Fibroblast of lung (primary cell): ENCODE measurements around the gene CDH12. TPM values are rescaled to one million over a fixed set of nuclear protein-coding genes. Genes with fewer than 3 reads are reported as not detected.

Source experiments
- DNase-seq, 2 donors: peaks; one replicate each; pipeline versions ENCODE4 v3.0.0 to v3.0.0-alpha.2; 2010; ENCODE audit warnings: low read depth in 2 of 2
- H2AFZ ChIP-seq: 2 replicates; pipeline ENCODE4 v1.5.1; 2012; ENCODE audit warnings: low read length, control low read depth, inconsistent platforms
- H3K27ac ChIP-seq: 2 replicates; pipeline ENCODE4 v1.5.1; 2011; ENCODE audit warnings: low read length, control low read depth; ENCODE audit not compliant: insufficient read depth
- H3K27me3 ChIP-seq: 2 replicates; pipeline ENCODE4 v1.5.1; 2011; ENCODE audit warnings: mild to moderate bottlenecking, low read length; ENCODE audit not compliant: control insufficient read depth, insufficient read depth
- H3K36me3 ChIP-seq: 2 replicates; pipeline ENCODE4 v1.5.1; 2011; ENCODE audit warnings: low read length; ENCODE audit not compliant: control insufficient read depth, insufficient read depth
- H3K4me1 ChIP-seq: 2 replicates; pipeline ENCODE4 v1.5.1; 2011; ENCODE audit warnings: low read length; ENCODE audit not compliant: control insufficient read depth, insufficient read depth; ENCODE audit errors: extremely low read depth
- H3K4me2 ChIP-seq: 2 replicates; pipeline ENCODE4 v1.5.1; 2011; ENCODE audit warnings: low read length, control low read depth; ENCODE audit not compliant: insufficient read depth; ENCODE audit errors: extremely low read depth
- H3K4me3 ChIP-seq, 4 experiments: fragments of 200-600 bp in 1 of 4; sonication (generic) in 1 of 4; replicated peaks in 1 of 4; 2 replicates each; pipeline ENCODE4 v1.5.1; 2011 to 2016; ENCODE audit warnings: low read length in 4 of 4, low read depth in 3 of 4, mild to moderate bottlenecking in 3 of 4, control low read depth in 2 of 4, inconsistent platforms in 1 of 4, mixed read lengths in 1 of 4; ENCODE audit not compliant: insufficient read depth in 1 of 4; ENCODE audit errors: control extremely low read depth in 1 of 4
- H3K79me2 ChIP-seq: 2 replicates; pipeline ENCODE4 v1.5.1; 2012; ENCODE audit warnings: mild to moderate bottlenecking, low read length, inconsistent platforms; ENCODE audit not compliant: control insufficient read depth, insufficient read depth
- H3K9ac ChIP-seq: 2 replicates; pipeline ENCODE4 v1.5.1; 2011; ENCODE audit warnings: mild to moderate bottlenecking, low read length, control low read depth; ENCODE audit not compliant: insufficient read depth
- H3K9me3 ChIP-seq: 2 replicates; pipeline ENCODE4 v1.5.1; 2012; ENCODE audit warnings: low read depth, low read length; ENCODE audit not compliant: control insufficient read depth, insufficient read depth
- H4K20me1 ChIP-seq: 2 replicates; pipeline ENCODE4 v1.5.1; 2011; ENCODE audit warnings: low read length; ENCODE audit not compliant: control insufficient read depth, insufficient read depth; ENCODE audit errors: extremely low read depth
- EZH2 ChIP-seq: IDR thresholded peaks from 2 replicates; pipeline ENCODE4 v1.5.1; 2012; ENCODE audit warnings: low read length, control low read depth, mild to moderate bottlenecking; ENCODE audit errors: missing control alignments
- polyA plus RNA-seq, 2 donors: library from polyadenylated mRNA; depleted of rRNA in 1 of 2; stranded (reverse) in 1 of 2; unstranded in 1 of 2; fragments of >200 nt; gene quantifications; 2 replicates each; pipeline ENCODE4 v1.2.1, GENCODE V29; 2011 to 2012; ENCODE audit warnings: missing spikeins in 1 of 2
- total RNA-seq: library from RNA; depleted of rRNA; stranded (reverse); fragments of >200 nt; gene quantifications from 2 replicates; pipeline ENCODE4 v1.2.1, GENCODE V29; 2014
- TF ChIP-seq, protein P1 (sequence below), 2 donors: IDR thresholded peaks in 1 of 2; conservative IDR thresholded peaks in 1 of 2; 1 replicate in 1 of 2; 2 replicates in 1 of 2; pipeline ENCODE4 v1.5.1; 2011 to 2012; ENCODE audit warnings: low read length in 2 of 2, control low read depth in 1 of 2, inconsistent platforms in 1 of 2, low read depth in 1 of 2, mild to moderate bottlenecking in 1 of 2

The CDH12 gene
- total and polyA plus RNA-seq, 2 donors (not counting 1 experiment from before 2014, with no cell fraction given), result 0.02 TPM; not detected in 1

DNA sequence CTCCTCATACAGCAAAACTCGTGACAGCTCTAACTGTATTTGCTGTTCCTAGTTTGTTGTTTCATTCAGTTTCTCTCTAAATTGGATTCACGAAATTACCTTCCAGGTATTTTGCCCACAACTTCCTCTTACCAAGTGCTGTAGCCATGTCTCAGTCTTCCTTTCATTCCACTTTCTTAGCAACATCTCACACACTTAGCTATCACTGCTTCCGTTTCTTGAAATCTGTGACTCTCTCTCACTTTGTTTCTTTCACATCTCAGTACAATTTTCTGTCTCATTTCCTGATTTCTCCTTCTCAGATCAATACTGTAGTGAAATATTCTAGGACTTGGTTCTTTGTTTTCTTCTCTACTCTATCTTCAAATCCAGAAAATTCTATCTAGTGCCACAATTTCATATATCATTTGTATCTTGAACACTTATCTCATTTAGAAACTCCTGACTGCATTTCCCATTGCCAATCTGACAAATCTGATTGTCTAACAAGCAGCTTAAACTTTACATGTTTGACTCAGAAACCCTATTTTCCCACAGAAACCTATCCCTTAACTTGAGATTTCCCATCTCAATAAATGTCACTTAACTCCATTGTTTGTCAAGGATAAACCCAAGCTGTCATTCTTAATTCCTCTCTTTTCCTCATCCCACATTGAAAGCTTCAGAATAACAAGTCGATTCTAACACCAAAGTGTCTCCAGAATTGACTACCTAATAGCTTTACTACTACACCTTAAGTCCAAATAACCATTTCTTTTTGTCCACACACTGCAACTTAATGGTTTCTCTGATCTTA is 303.1 kb downstream of the CDH12 start:
- Histone ChIP-seq H2AFZ (no peak overlapping the region), H3K9me3 (no peaks in the 10 kb centered on the region), H3K4me3 (no peak overlapping the region), H3K4me2 (no peak overlapping the region), H3K27me3 (no peaks in the 10 kb centered on the region), H4K20me1 (no peaks in the 10 kb centered on the region), H3K36me3 (no peaks in the 10 kb centered on the region), H3K27ac (no peak overlapping the region), H3K79me2 (no peaks in the 10 kb centered on the region), H3K9ac (no peak overlapping the region), H3K4me1 (no peaks in the 10 kb centered on the region)
- TF ChIP-seq EZH2, result no peak
- TF ChIP-seq, protein P1, sequence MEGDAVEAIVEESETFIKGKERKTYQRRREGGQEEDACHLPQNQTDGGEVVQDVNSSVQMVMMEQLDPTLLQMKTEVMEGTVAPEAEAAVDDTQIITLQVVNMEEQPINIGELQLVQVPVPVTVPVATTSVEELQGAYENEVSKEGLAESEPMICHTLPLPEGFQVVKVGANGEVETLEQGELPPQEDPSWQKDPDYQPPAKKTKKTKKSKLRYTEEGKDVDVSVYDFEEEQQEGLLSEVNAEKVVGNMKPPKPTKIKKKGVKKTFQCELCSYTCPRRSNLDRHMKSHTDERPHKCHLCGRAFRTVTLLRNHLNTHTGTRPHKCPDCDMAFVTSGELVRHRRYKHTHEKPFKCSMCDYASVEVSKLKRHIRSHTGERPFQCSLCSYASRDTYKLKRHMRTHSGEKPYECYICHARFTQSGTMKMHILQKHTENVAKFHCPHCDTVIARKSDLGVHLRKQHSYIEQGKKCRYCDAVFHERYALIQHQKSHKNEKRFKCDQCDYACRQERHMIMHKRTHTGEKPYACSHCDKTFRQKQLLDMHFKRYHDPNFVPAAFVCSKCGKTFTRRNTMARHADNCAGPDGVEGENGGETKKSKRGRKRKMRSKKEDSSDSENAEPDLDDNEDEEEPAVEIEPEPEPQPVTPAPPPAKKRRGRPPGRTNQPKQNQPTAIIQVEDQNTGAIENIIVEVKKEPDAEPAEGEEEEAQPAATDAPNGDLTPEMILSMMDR (conservative IDR thresholded peaks at IDR 0.05 in 1 of 2, IDR thresholded peaks at IDR 0.05 in 1 of 2; ENCODE audit: low read depth in 1 of 2, low read length in 2 of 2), result no peak
- no peak for DNase-seq

DNA sequence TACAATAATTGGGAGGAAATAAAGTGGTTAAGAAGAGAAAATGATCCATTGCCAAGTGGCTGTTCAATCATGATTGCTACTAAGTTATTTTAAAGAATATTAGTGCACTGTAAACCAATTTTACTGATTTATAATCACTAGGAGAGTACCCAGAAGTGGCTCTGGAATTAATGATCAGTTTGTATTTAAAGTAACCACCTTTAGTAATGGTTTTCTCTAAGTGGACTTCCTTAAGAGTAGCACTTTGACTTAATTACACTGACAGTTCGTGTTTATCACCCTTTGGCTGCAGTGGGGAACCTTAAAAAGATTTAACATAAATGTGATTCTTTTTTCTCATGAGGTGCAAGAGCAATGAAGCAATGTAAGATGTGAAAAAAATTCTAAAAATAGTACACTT is 310.8 kb downstream of the CDH12 start:
- no peak for DNase-seq
- H3K27ac ChIP-seq, result no peak overlapping the region
- no peak overlapping the region for H3K9ac ChIP-seq
- H3K79me2 ChIP-seq, result no peaks in the 10 kb centered on the region
- H3K9me3 ChIP-seq, result no peaks in the 10 kb centered on the region
- H4K20me1 ChIP-seq, result no peaks in the 10 kb centered on the region
- TF ChIP-seq, protein P1 (conservative IDR thresholded peaks at IDR 0.05 in 1 of 2, IDR thresholded peaks at IDR 0.05 in 1 of 2; ENCODE audit: low read depth in 1 of 2, low read length in 2 of 2), result no peak
- TF ChIP-seq EZH2, result no peak
- H3K4me3 ChIP-seq, result no peak overlapping the region
- H2AFZ ChIP-seq, result no peak overlapping the region
- H3K4me2 ChIP-seq, result no peak overlapping the region
- H3K36me3 ChIP-seq, result no peaks in the 10 kb centered on the region
- no peaks in the 10 kb centered on the region for H3K27me3 ChIP-seq
- no peaks in the 10 kb centered on the region for H3K4me1 ChIP-seq

DNA sequence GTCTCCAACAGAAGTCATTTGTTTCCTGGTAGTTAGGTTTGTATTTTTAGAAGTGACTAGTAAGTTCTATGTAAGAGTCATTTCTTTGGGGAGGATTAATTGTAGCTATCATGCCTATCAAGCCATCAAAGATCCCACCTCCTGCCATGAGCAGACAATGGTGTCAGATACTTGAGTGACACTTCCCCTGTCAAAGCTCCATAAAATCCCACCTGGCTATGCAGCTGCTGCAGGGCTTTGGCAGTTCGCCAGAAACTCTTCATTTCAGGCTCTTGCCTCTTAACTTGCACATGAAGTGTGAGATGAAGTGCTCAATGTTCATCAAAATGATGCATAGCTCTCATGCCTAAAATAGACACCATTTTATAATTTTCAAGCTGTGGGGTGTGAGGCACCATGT is 312.1 kb downstream of the CDH12 start:
- no peak overlapping the region for H3K4me3 ChIP-seq
- no peaks in the 10 kb centered on the region for H3K79me2 ChIP-seq
- no peak overlapping the region for H2AFZ ChIP-seq
- no peaks in the 10 kb centered on the region for H4K20me1 ChIP-seq
- no peaks in the 10 kb centered on the region for H3K9me3 ChIP-seq
- no peaks in the 10 kb centered on the region for H3K4me1 ChIP-seq
- H3K27ac ChIP-seq, result no peak overlapping the region
- no peaks in the 10 kb centered on the region for H3K27me3 ChIP-seq
- TF ChIP-seq EZH2, result no peak
- H3K9ac ChIP-seq, result no peak overlapping the region
- no peaks in the 10 kb centered on the region for H3K36me3 ChIP-seq
- H3K4me2 ChIP-seq, result no peak overlapping the region
- DNase-seq, result no peak
